ENCODE results near the gene SORL1.
"Not testable (repeated sequence)": the region's sequence is repeated elsewhere in the genome, so short reads cannot be mapped to it uniquely, and the experiment has no call there.

SORL1 gene

DNA sequence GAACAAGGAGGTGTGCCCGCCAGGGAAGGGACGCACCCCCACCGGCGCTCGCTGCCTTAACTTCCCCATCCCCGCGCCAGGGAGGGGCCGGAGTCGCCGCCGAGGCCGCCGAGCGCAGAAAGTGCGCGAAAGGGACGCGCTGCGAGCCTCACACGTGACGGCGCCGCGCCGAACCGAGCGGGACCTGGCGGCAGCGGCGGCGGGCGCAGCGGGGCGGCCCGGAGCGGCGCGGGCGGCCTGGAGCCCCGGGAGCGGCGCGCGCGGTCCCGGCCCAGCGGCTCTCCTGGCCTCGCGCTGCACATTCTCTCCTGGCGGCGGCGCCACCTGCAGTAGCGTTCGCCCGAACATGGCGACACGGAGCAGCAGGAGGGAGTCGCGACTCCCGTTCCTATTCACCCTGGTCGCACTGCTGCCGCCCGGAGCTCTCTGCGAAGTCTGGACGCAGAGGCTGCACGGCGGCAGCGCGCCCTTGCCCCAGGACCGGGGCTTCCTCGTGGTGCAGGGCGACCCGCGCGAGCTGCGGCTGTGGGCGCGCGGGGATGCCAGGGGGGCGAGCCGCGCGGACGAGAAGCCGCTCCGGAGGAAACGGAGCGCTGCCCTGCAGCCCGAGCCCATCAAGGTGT lies at the start of gene SORL1:
Gene SORL1, plus strand, starts transcription at position 329 of the 623 bp plus-strand sequence. Its CDS starts 18 bp downstream, at position 347.
- peak within 1 kb of the TSS; percentile 71 to 75 for H3K9ac ChIP-seq (ENCODE audit: low read depth in 1 of 2, low read length in 2 of 2)
- H3K27me3 ChIP-seq (ENCODE audit: control insufficient read depth in 1 of 2, insufficient read depth in 2 of 2, low read length in 2 of 2) = no peaks in the 10 kb centered on the region
- H3K27ac ChIP-seq (ENCODE audit: low read depth, low read length) = peak within 1 kb of the TSS; percentile 59
- no peaks in the 10 kb centered on the region for H3K9me3 ChIP-seq (ENCODE audit: control insufficient read depth in 1 of 2, low read length in 2 of 2)
- H3K36me3 ChIP-seq (ENCODE audit: control insufficient read depth in 1 of 2, insufficient read depth in 2 of 2, low read length in 2 of 2) = no peaks in the 10 kb centered on the region
- peak within 1 kb of the TSS; percentile 79 to 88 for H3K4me3 ChIP-seq (ENCODE audit: low read depth in 1 of 2, low read length in 2 of 2)
- H3K4me1 ChIP-seq (ENCODE audit: control insufficient read depth in 1 of 2, insufficient read depth in 2 of 2, low read length in 2 of 2) = peaks cover 29 to 42% of the 10 kb centered on the region in 2 donors

- no peak overlapping the region for H3K4me3 ChIP-seq (ENCODE audit: low read depth in 1 of 2, low read length in 2 of 2)
- H3K27me3 ChIP-seq (ENCODE audit: control insufficient read depth in 1 of 2, insufficient read depth in 2 of 2, low read length in 2 of 2) = no peaks in the 10 kb centered on the region
- no peak overlapping the region for H3K9ac ChIP-seq (ENCODE audit: low read depth in 1 of 2, low read length in 2 of 2)
- no peaks in the 10 kb centered on the region for H3K36me3 ChIP-seq (ENCODE audit: control insufficient read depth in 1 of 2, insufficient read depth in 2 of 2, low read length in 2 of 2)
- H3K27ac ChIP-seq (ENCODE audit: low read depth, low read length) = no peak overlapping the region
- H3K9me3 ChIP-seq (ENCODE audit: control insufficient read depth in 1 of 2, low read length in 2 of 2) = peaks cover 0 to 8% of the 10 kb centered on the region in 2 donors
- H3K4me1 ChIP-seq (ENCODE audit: control insufficient read depth in 1 of 2, insufficient read depth in 2 of 2, low read length in 2 of 2) = no peaks in the 10 kb centered on the region
Observed at GRCh38 chr11:121405646-121406045, 46.5 kb upstream of the SORL1 start.

DNA sequence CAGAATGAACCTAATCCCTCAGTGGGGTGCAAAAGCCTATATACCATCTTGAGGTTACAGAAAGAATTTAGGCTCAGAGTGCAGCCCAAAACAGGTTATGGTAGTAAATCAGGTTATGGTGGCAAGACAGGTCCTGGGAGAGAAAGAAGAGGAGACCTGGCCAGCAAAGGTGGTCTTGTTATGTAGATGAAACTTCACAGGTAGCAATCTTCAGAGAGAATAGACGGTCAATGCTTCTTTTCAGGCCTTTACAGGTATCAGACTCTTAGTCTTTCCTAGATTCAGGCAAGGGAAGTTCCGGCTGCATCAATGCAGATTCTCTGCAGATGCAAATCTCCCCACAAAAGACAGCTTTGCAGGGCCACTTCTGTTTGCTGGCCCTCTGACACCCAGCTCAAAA lies 45.8 kb upstream of the SORL1 start:
- Histone ChIP-seq H3K4me3 (ENCODE audit: low read depth in 1 of 2, low read length in 2 of 2) (no peak overlapping the region), H3K9me3 (ENCODE audit: control insufficient read depth in 1 of 2, low read length in 2 of 2) (peaks cover 0 to 6% of the 10 kb centered on the region in 2 donors), H3K9ac (ENCODE audit: low read depth in 1 of 2, low read length in 2 of 2) (no peak overlapping the region), H3K4me1 (ENCODE audit: control insufficient read depth in 1 of 2, insufficient read depth in 2 of 2, low read length in 2 of 2) (no peaks in the 10 kb centered on the region), H3K27me3 (ENCODE audit: control insufficient read depth in 1 of 2, insufficient read depth in 2 of 2, low read length in 2 of 2) (no peaks in the 10 kb centered on the region), H3K36me3 (ENCODE audit: control insufficient read depth in 1 of 2, insufficient read depth in 2 of 2, low read length in 2 of 2) (no peaks in the 10 kb centered on the region), H3K27ac (ENCODE audit: low read depth, low read length) (no peak overlapping the region)

GRCh38 chr11:121408830-121409229 lies 43.3 kb upstream of the SORL1 start:
- no peak overlapping the region for H3K9ac ChIP-seq (ENCODE audit: low read depth in 1 of 2, low read length in 2 of 2)
- no peaks in the 10 kb centered on the region for H3K4me1 ChIP-seq (ENCODE audit: control insufficient read depth in 1 of 2, insufficient read depth in 2 of 2, low read length in 2 of 2)
- H3K4me3 ChIP-seq (ENCODE audit: low read depth in 1 of 2, low read length in 2 of 2) = no peak overlapping the region
- no peaks in the 10 kb centered on the region for H3K36me3 ChIP-seq (ENCODE audit: control insufficient read depth in 1 of 2, insufficient read depth in 2 of 2, low read length in 2 of 2)
- H3K9me3 ChIP-seq (ENCODE audit: control insufficient read depth in 1 of 2, low read length in 2 of 2) = no peaks in the 10 kb centered on the region
- H3K27ac ChIP-seq (ENCODE audit: low read depth, low read length) = no peak overlapping the region
- H3K27me3 ChIP-seq (ENCODE audit: control insufficient read depth in 1 of 2, insufficient read depth in 2 of 2, low read length in 2 of 2) = no peaks in the 10 kb centered on the region

DNA sequence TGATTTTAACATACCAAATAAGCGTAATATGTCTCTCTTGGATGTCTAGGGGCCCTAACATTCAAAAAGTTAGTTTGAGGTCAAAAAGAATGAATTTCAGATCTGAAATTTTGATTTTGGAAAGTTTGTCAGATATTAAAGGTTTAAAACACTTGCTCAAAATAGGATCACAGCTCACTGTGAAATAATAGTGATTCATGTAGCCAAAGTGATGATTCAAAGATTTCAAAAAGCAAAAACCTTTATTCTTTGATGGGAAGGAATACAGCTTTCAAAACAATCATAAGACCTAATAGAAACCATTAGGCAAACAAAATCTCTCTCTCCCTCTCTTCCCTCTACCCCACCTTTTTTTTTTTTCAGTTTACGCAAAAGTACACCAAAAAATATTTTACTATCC lies 42.1 kb upstream of the SORL1 start:
- H3K9me3 ChIP-seq (ENCODE audit: control insufficient read depth in 1 of 2, low read length in 2 of 2); H3K4me3 ChIP-seq (ENCODE audit: low read depth in 1 of 2, low read length in 2 of 2); H3K27me3 ChIP-seq (ENCODE audit: control insufficient read depth in 1 of 2, insufficient read depth in 2 of 2, low read length in 2 of 2); H3K9ac ChIP-seq (ENCODE audit: low read depth in 1 of 2, low read length in 2 of 2); H3K36me3 ChIP-seq (ENCODE audit: control insufficient read depth in 1 of 2, insufficient read depth in 2 of 2, low read length in 2 of 2); H3K27ac ChIP-seq (ENCODE audit: low read depth, low read length); H3K4me1 ChIP-seq (ENCODE audit: control insufficient read depth in 1 of 2, insufficient read depth in 2 of 2, low read length in 2 of 2): not testable (repeated sequence)

GRCh38 chr11:121411330-121411729 lies 40.8 kb upstream of the SORL1 start:
- not testable (repeated sequence) for H3K4me1 ChIP-seq (ENCODE audit: control insufficient read depth in 1 of 2, insufficient read depth in 2 of 2, low read length in 2 of 2); H3K27ac ChIP-seq (ENCODE audit: low read depth, low read length); H3K4me3 ChIP-seq (ENCODE audit: low read depth in 1 of 2, low read length in 2 of 2); H3K27me3 ChIP-seq (ENCODE audit: control insufficient read depth in 1 of 2, insufficient read depth in 2 of 2, low read length in 2 of 2); H3K9me3 ChIP-seq (ENCODE audit: control insufficient read depth in 1 of 2, low read length in 2 of 2); H3K9ac ChIP-seq (ENCODE audit: low read depth in 1 of 2, low read length in 2 of 2); H3K36me3 ChIP-seq (ENCODE audit: control insufficient read depth in 1 of 2, insufficient read depth in 2 of 2, low read length in 2 of 2)

DNA sequence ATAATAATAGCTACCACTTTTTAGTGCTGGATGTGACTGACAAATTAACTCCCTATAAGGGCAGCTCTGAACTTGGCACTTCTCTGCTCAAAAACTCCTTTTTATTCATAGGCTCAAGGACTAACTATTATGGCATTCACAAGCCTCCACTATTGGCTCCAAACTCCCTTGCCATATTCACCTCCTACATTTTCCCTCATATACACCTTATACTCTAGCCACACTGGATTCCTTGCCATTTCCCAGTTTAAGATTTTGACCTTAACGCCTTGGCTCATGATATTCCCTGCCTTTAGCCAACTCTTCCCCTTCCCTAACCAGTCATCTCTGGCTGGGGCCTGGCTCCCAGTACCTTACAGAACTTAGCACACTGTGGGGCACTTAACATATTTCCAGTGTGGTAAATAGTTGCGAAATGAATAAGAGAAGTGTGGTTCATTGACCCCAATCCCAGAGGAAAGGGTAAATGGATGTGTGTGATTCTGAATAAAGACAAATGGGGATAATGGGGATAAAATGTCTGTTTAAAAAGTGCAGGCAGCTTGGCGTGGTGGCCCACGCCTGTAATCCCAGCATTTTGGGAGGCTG lies 40.0 kb upstream of the SORL1 start:
- Histone ChIP-seq H3K27me3 (ENCODE audit: control insufficient read depth in 1 of 2, insufficient read depth in 2 of 2, low read length in 2 of 2) (no peaks in the 10 kb centered on the region), H3K36me3 (ENCODE audit: control insufficient read depth in 1 of 2, insufficient read depth in 2 of 2, low read length in 2 of 2) (no peaks in the 10 kb centered on the region), H3K9ac (ENCODE audit: low read depth in 1 of 2, low read length in 2 of 2) (no peak overlapping the region), H3K4me1 (ENCODE audit: control insufficient read depth in 1 of 2, insufficient read depth in 2 of 2, low read length in 2 of 2) (peaks cover 3 to 4% of the 10 kb centered on the region in 2 donors), H3K27ac (ENCODE audit: low read depth, low read length) (no peak overlapping the region), H3K4me3 (ENCODE audit: low read depth in 1 of 2, low read length in 2 of 2) (no peak overlapping the region), H3K9me3 (ENCODE audit: control insufficient read depth in 1 of 2, low read length in 2 of 2) (no peaks in the 10 kb centered on the region)

DNA sequence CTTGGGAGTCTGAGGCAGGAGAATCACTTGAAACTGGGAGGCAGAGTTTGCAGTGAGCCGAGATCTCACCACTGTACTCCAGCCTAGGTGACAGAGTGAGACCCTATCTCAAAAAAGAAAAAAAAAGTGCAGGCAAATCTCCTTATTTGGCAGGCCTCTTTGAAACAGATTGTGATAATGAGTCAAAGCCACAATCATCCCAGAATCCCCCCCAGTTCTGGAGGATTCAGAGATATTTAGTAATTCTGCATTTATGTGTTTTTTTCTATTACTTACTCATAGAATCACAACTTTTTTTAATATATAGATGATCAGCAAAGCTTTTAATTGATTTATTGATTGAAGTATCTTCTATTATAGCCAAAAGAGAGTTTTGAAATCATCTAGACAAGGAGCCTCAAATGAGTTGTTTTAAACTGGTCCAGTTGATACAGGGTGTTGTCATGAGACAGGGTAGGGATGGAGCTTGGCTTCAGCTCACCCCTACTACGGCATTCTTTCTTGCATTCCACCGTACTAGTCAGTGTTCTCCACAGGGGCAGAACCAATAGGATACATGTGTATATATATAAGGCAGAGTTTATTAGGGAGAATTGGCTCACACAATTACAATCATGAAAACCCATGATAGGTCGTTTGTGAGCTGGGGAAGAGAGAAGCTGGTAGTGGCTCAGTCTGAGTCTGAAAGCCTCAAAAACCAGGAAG lies 39.3 kb upstream of the SORL1 start:
- H3K27ac ChIP-seq (ENCODE audit: low read depth, low read length) = no peak overlapping the region
- no peaks in the 10 kb centered on the region for H3K36me3 ChIP-seq (ENCODE audit: control insufficient read depth in 1 of 2, insufficient read depth in 2 of 2, low read length in 2 of 2)
- H3K4me3 ChIP-seq (ENCODE audit: low read depth in 1 of 2, low read length in 2 of 2) = no peak overlapping the region
- peaks cover 10 to 11% of the 10 kb centered on the region in 2 donors for H3K4me1 ChIP-seq (ENCODE audit: control insufficient read depth in 1 of 2, insufficient read depth in 2 of 2, low read length in 2 of 2)
- no peak overlapping the region for H3K9ac ChIP-seq (ENCODE audit: low read depth in 1 of 2, low read length in 2 of 2)
- H3K9me3 ChIP-seq (ENCODE audit: control insufficient read depth in 1 of 2, low read length in 2 of 2) = no peaks in the 10 kb centered on the region
- H3K27me3 ChIP-seq (ENCODE audit: control insufficient read depth in 1 of 2, insufficient read depth in 2 of 2, low read length in 2 of 2) = no peaks in the 10 kb centered on the region

DNA sequence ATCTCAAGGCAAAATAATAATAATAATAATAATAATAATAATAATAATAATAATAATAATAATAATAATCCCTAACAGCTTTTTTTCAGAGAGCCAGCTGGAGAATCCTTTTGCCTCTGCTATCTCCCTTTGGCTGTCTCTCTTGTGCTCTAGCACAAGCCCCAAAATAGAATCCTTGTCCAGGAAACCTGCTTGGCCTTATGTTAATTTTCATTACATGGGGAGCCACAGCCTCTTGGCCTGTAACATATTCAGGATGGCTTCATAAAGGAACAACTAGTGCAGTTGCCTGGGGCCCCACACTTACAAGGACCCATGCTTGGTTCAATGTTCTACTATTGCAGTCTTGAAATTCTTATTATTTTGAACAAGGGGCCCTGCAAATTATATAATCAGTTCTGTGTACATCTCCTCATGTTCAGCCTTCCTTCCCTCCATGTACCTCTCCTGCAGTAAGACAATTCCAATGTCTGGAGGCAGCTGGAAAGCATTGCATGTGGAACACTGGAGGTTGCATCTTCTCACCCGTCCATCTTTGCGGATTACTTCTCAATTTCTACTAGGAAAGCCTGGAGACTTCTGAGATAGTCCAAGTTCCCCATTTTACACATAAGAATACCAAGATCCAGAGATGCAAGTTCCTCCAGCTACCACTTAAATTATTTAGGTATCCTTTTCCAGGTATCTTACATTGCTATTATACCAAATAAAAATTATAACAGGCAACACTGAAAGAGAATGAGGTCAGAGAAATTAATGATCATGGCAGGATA lies 37.8 kb upstream of the SORL1 start:
- H3K27ac ChIP-seq (ENCODE audit: low read depth, low read length) = no peak overlapping the region
- H3K9me3 ChIP-seq (ENCODE audit: control insufficient read depth in 1 of 2, low read length in 2 of 2) = no peaks in the 10 kb centered on the region
- H3K27me3 ChIP-seq (ENCODE audit: control insufficient read depth in 1 of 2, insufficient read depth in 2 of 2, low read length in 2 of 2) = no peaks in the 10 kb centered on the region
- H3K9ac ChIP-seq (ENCODE audit: low read depth in 1 of 2, low read length in 2 of 2) = no peak overlapping the region
- peaks cover 10 to 12% of the 10 kb centered on the region in 2 donors for H3K4me1 ChIP-seq (ENCODE audit: control insufficient read depth in 1 of 2, insufficient read depth in 2 of 2, low read length in 2 of 2)
- H3K4me3 ChIP-seq (ENCODE audit: low read depth in 1 of 2, low read length in 2 of 2) = no peak overlapping the region
- no peaks in the 10 kb centered on the region for H3K36me3 ChIP-seq (ENCODE audit: control insufficient read depth in 1 of 2, insufficient read depth in 2 of 2, low read length in 2 of 2)

- Histone ChIP-seq H3K27me3 (ENCODE audit: control insufficient read depth in 1 of 2, insufficient read depth in 2 of 2, low read length in 2 of 2) (no peaks in the 10 kb centered on the region), H3K4me1 (ENCODE audit: control insufficient read depth in 1 of 2, insufficient read depth in 2 of 2, low read length in 2 of 2) (peaks cover 10 to 12% of the 10 kb centered on the region in 2 donors), H3K4me3 (ENCODE audit: low read depth in 1 of 2, low read length in 2 of 2) (no peak overlapping the region), H3K9me3 (ENCODE audit: control insufficient read depth in 1 of 2, low read length in 2 of 2) (no peaks in the 10 kb centered on the region), H3K27ac (ENCODE audit: low read depth, low read length) (no peak overlapping the region), H3K36me3 (ENCODE audit: control insufficient read depth in 1 of 2, insufficient read depth in 2 of 2, low read length in 2 of 2) (no peaks in the 10 kb centered on the region), H3K9ac (ENCODE audit: low read depth in 1 of 2, low read length in 2 of 2) (no peak overlapping the region)
Observed at GRCh38 chr11:121415856-121416255, 36.3 kb upstream of the SORL1 start.

All from duodenal mucosa (tissue), 2 donors.